ENCODE data around the gene SCAMP5. TPM values are rescaled to one million over a fixed set of nuclear protein-coding genes. Genes with fewer than 3 reads are reported as not detected.

The SCAMP5 gene
- total RNA-seq, 1 donor from 2014 or later, result 164 TPM

GRCh38 chr15:75063889-75064288 lies 68.5 kb downstream of the SCAMP5 start:
- no peak for DNase-seq
- Mint-ChIP-seq H3K27me3 (ENCODE audit: unreplicated experiment) (peaks cover 2% of the 10 kb centered on the region), H3K9me3 (ENCODE audit: unreplicated experiment) (peaks cover 17% of the 10 kb centered on the region), H3K36me3 (ENCODE audit: unreplicated experiment) (peaks cover 30% of the 10 kb centered on the region), H3K4me3 (ENCODE audit: unreplicated experiment) (no peak overlapping the region), H3K27ac (ENCODE audit: unreplicated experiment) (no peak overlapping the region), H3K4me1 (ENCODE audit: low read depth, unreplicated experiment) (no peaks in the 10 kb centered on the region)
- no peak for TF ChIP-seq CTCF (IDR thresholded peaks at IDR 0.05; ENCODE audit: partially characterized antibody, unreplicated experiment)

- Mint-ChIP-seq H3K27me3 (ENCODE audit: unreplicated experiment) (peaks cover 2% of the 10 kb centered on the region), H3K4me1 (ENCODE audit: low read depth, unreplicated experiment) (no peaks in the 10 kb centered on the region), H3K27ac (ENCODE audit: unreplicated experiment) (no peak overlapping the region), H3K9me3 (ENCODE audit: unreplicated experiment) (peaks cover 17% of the 10 kb centered on the region), H3K4me3 (ENCODE audit: unreplicated experiment) (no peak overlapping the region), H3K36me3 (ENCODE audit: unreplicated experiment) (peaks cover 30% of the 10 kb centered on the region)
- TF ChIP-seq CTCF (IDR thresholded peaks at IDR 0.05; ENCODE audit: partially characterized antibody, unreplicated experiment), result no peak
- DNase-seq, result no peak
These were observed 69.5 kb downstream of the SCAMP5 start for GRCh38 chr15:75064846-75065245.

- no peak for TF ChIP-seq CTCF (IDR thresholded peaks at IDR 0.05; ENCODE audit: partially characterized antibody, unreplicated experiment)
- peaks cover 2% of the 10 kb centered on the region for H3K27me3 Mint-ChIP-seq (ENCODE audit: unreplicated experiment)
- H3K4me1 Mint-ChIP-seq (ENCODE audit: low read depth, unreplicated experiment), result no peaks in the 10 kb centered on the region
- peaks cover 30% of the 10 kb centered on the region for H3K36me3 Mint-ChIP-seq (ENCODE audit: unreplicated experiment)
- no peak for DNase-seq
- no peak overlapping the region for H3K27ac Mint-ChIP-seq (ENCODE audit: unreplicated experiment)
- peaks cover 17% of the 10 kb centered on the region for H3K9me3 Mint-ChIP-seq (ENCODE audit: unreplicated experiment)
- H3K4me3 Mint-ChIP-seq (ENCODE audit: unreplicated experiment), result no peak overlapping the region
These were observed 70.1 kb downstream of the SCAMP5 start for GRCh38 chr15:75065467-75065850.

- TF ChIP-seq CTCF (IDR thresholded peaks at IDR 0.05; ENCODE audit: partially characterized antibody, unreplicated experiment), result no peak
- Mint-ChIP-seq H3K4me3 (ENCODE audit: unreplicated experiment) (no peak overlapping the region), H3K27ac (ENCODE audit: unreplicated experiment) (no peak overlapping the region), H3K4me1 (ENCODE audit: low read depth, unreplicated experiment) (no peaks in the 10 kb centered on the region), H3K36me3 (ENCODE audit: unreplicated experiment) (peaks cover 30% of the 10 kb centered on the region), H3K9me3 (ENCODE audit: unreplicated experiment) (peaks cover 19% of the 10 kb centered on the region), H3K27me3 (ENCODE audit: unreplicated experiment) (peaks cover 2% of the 10 kb centered on the region)
- no peak for DNase-seq
These were observed 70.6 kb downstream of the SCAMP5 start for GRCh38 chr15:75065851-75066509.

DNA sequence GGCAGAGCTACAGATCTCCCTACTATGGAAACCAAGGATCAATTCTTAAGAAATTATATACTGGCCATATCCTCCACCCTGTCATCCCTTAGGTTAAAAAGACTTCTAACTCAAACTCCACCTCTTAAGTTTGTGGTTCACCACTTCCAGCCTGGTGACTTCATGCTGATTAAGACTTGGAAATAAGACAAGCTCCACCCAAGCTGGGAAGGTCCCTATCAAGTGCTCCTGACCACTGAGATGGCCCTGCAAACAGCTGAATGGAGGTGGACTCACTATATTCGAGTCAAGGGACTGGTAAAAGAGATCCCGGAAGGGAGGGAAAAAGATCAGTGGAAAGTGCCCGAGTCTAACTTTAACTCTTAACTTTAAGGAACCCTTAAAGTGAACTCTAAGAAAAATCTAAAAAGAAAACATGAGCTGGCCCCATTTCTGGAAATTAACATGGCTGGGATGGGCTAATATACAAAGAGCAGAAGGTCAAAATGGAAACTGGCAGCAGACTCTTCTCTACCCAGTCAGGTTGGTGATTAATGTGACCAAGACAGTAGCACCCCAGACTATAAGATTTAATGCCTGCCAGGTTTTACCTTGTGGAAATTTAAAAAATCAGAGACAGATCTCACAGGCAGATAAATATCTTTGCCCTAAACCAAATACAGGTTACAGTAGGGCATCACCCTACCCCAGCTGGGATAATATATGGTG lies 71.9 kb downstream of the SCAMP5 start:
- H3K4me1 Mint-ChIP-seq (ENCODE audit: low read depth, unreplicated experiment), result no peaks in the 10 kb centered on the region
- DNase-seq, result no peak
- H3K27me3 Mint-ChIP-seq (ENCODE audit: unreplicated experiment), result peaks cover 2% of the 10 kb centered on the region
- H3K9me3 Mint-ChIP-seq (ENCODE audit: unreplicated experiment), result peaks cover 19% of the 10 kb centered on the region
- peaks cover 30% of the 10 kb centered on the region for H3K36me3 Mint-ChIP-seq (ENCODE audit: unreplicated experiment)
- H3K27ac Mint-ChIP-seq (ENCODE audit: unreplicated experiment), result no peak overlapping the region
- TF ChIP-seq CTCF (IDR thresholded peaks at IDR 0.05; ENCODE audit: partially characterized antibody, unreplicated experiment), result no peak
- H3K4me3 Mint-ChIP-seq (ENCODE audit: unreplicated experiment), result no peak overlapping the region

All from glutamatergic neuron (in vitro differentiated cells).